Aorta (tissue), 5 donors: ENCODE measurements around the gene PIP5K1B. TPM values are rescaled to one million over a fixed set of nuclear protein-coding genes. Genes with fewer than 3 reads are reported as not detected.

ENCODE experiments used
- ATAC-seq: fragments of 200-7000 bp; cut with Tn5 transposase; one replicate; pipeline ENCODE4 v1.9.1; 2022; ENCODE audit warnings: moderate library complexity; ENCODE audit not compliant: low FRiP score
- DNase-seq, 2 donors: peaks; one replicate each; pipeline ENCODE4 v3.0.0-alpha.2; 2020
- H3K27ac ChIP-seq, 2 donors: one replicate each; pipeline ENCODE4 v1.5.1; 2013; ENCODE audit warnings: low read length in 2 of 2, mild to moderate bottlenecking in 2 of 2, moderate library complexity in 2 of 2, control low read depth in 1 of 2, inconsistent platforms in 1 of 2, low read depth in 1 of 2
- H3K27me3 ChIP-seq, 2 donors: one replicate each; pipeline ENCODE4 v1.6.1; 2013; ENCODE audit warnings: control low read depth in 1 of 2, low read length in 1 of 2, mild to moderate bottlenecking in 1 of 2, moderate library complexity in 1 of 2; ENCODE audit not compliant: insufficient read depth in 2 of 2, control insufficient read depth in 1 of 2
- H3K36me3 ChIP-seq, 2 donors: one replicate each; pipeline ENCODE4 v1.6.1; 2013; ENCODE audit warnings: control low read depth in 1 of 2, low read length in 1 of 2, mild to moderate bottlenecking in 1 of 2; ENCODE audit not compliant: insufficient read depth in 2 of 2, control insufficient read depth in 1 of 2
- H3K4me1 ChIP-seq, 2 donors: one replicate each; pipeline ENCODE4 v1.6.1; 2013; ENCODE audit warnings: low read length in 2 of 2, control low read depth in 1 of 2, mild to moderate bottlenecking in 1 of 2, moderate library complexity in 1 of 2; ENCODE audit not compliant: insufficient read depth in 2 of 2, control insufficient read depth in 1 of 2
- H3K4me3 ChIP-seq, 2 donors: one replicate each; pipeline ENCODE4 v1.5.1; 2013; ENCODE audit warnings: low read length in 2 of 2, control low read depth in 1 of 2, mild to moderate bottlenecking in 1 of 2
- H3K9me3 ChIP-seq: one replicate; pipeline ENCODE4 v1.6.1; 2013; ENCODE audit warnings: mild to moderate bottlenecking, low read length; ENCODE audit not compliant: control insufficient read depth
- WGBS, 2 donors: extraction: QIAGEN DNeasy Blood & Tissue Kit; methylation state at CpG; one replicate each; pipeline ENCODE4 v1.1.7; 2013; 5-methylcytosine and 5-hydroxymethylcytosine counted together
- intact Hi-C, 2 donors: fragments of 100-400 bp; cut with DNase I; formaldehyde crosslinking; loops; one replicate each; pipeline versions ENCODE4 v1.14.2 to v1.15.0; 2022
- polyA plus RNA-seq, 2 donors: library from polyadenylated mRNA; stranded (reverse); fragments of 200-250 nt; gene quantifications; one replicate each; pipeline ENCODE4 v1.2.3, GENCODE V29; 2013
- total RNA-seq, 2 donors: library from RNA; stranded (reverse); fragmentation: NEBNext Ultra II Directional; extraction: Animal tissue kit (Norgen Biotek cat#: 25700); gene quantifications; one replicate each; pipeline ENCODE4 v1.2.1, GENCODE V29; 2021
- donor health status: healthy with polysubstance abuse.
- donor health status: Bipolar disorder and iron deficiency.
- donor health status: DM: no; HTN: no; CAD: no.
- donor health status: DM: no; HTN: no; CAD: no.
- donor health status: DM: yes; HTN: yes; CAD: no.

PIP5K1B gene
- total and polyA plus RNA-seq, 4 donors: 0.82 to 14.5 (median 8.5) TPM

DNA sequence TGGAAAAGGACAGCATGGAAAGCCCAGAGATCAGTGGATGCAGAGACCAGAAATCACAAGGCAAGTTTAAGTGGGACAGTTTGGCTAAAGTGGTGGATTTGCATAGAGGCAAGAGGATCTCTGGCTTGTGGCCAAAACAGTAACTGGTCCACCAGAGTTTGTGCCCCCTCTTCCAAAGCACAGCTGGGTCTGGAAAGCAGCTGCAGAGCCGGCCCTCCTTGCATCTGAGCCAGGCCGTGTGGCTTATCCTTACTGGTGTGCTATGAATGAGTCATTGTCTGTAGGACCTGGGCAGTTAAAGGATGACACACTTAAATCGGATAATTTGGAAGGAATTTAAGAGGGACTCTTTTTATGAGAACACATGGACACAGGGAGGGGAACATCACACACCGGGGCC is 146.6 kb downstream of the PIP5K1B start:
- ATAC-seq: no peak
- no peaks in the 10 kb centered on the region for H3K4me1 ChIP-seq
- H3K4me3 ChIP-seq: no peak overlapping the region
- DNase-seq: no peak
- no peak overlapping the region for H3K27ac ChIP-seq
- no peaks in the 10 kb centered on the region for H3K9me3 ChIP-seq
- WGBS, 2 donors: 82 to 84% methylated on average over 4 of the region's 4 CpGs
- H3K36me3 ChIP-seq: peaks cover 0 to 3% of the 10 kb centered on the region in 2 donors
- no peaks in the 10 kb centered on the region for H3K27me3 ChIP-seq
- intact Hi-C loops: no loop called here

DNA sequence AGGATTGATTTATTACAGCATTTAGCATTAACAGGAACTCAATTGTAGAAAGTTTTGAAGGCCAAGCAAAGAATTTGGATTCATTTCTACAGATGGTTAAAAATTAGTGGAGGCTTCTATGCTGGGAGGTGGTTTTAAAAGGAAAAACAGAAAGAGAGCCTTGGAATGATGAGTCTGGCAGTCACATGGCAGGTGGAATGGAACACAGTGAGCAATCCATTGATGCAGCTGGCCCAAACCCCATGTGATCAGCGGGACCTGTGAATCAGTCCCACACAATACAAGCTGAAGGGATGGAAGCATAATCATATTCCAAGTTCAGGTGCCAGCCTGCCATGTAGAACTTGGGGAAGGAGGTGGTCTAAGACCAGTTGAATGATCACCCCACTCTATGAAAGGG is 147.9 kb downstream of the PIP5K1B start:
- WGBS, 2 donors: 94 to 95% methylated on average over 1 of the region's 1 CpG
- no peaks in the 10 kb centered on the region for H3K27me3 ChIP-seq
- ATAC-seq: no peak
- H3K9me3 ChIP-seq: no peaks in the 10 kb centered on the region
- H3K4me1 ChIP-seq: no peaks in the 10 kb centered on the region
- DNase-seq: no peak
- intact Hi-C loops: no loop called here
- H3K27ac ChIP-seq: no peak overlapping the region
- H3K4me3 ChIP-seq: no peak overlapping the region
- peaks cover 0 to 3% of the 10 kb centered on the region in 2 donors for H3K36me3 ChIP-seq

DNA sequence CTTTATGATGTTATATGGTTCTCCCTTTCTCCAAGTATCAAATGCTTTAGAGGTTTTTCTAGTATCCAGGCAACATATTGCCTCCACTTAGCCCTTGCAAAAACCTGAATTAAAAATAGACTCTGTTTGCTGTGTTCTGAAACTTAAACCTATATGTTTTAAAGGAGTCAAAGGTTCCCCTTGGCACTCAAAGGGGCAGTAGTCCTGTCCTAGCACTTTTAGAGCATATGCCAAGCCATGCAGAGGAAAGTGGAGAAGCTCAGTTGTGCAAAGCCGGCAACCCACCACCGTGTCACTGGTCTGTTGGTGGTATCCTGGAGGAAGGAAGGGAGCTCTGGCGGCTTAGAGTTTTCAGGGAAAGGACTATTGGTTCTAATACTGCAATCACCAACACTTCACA is 154.3 kb downstream of the PIP5K1B start:
- WGBS, 2 donors: 69 to 70% methylated on average over 3 of the region's 3 CpGs
- DNase-seq (no peak), ATAC-seq (no peak)
- peaks cover 0 to 1% of the 10 kb centered on the region in 2 donors for H3K36me3 ChIP-seq
- H3K4me1 ChIP-seq: no peaks in the 10 kb centered on the region
- H3K4me3 ChIP-seq: no peak overlapping the region
- no peak overlapping the region for H3K27ac ChIP-seq
- intact Hi-C loops: no loop called here
- H3K27me3 ChIP-seq: no peaks in the 10 kb centered on the region
- no peaks in the 10 kb centered on the region for H3K9me3 ChIP-seq

DNA sequence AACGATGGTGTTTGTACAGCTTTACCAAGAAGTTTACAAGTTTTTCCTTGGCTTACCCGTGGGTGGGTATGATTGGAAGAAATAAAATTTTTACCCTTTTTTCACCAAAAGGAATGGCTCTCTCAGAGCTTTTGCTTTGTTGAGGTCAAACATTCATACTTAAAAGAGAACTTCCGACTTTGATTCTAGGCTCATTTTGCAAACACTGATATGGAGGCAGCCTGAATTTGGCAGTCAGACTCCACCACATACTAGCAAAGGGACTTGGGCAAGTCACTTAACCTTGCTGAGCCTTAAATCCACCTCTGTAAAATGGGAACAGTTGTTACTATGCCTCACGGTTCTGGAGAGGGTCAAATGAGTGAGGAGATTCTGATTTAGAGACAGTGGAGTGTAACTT is 155.4 kb downstream of the PIP5K1B start:
- ATAC-seq: no peak
- H3K4me3 ChIP-seq: no peak overlapping the region
- no peaks in the 10 kb centered on the region for H3K27me3 ChIP-seq
- H3K9me3 ChIP-seq: no peaks in the 10 kb centered on the region
- intact Hi-C loops: no loop called here
- H3K4me1 ChIP-seq: no peaks in the 10 kb centered on the region
- peaks cover 0 to 1% of the 10 kb centered on the region in 2 donors for H3K36me3 ChIP-seq
- no peak for DNase-seq
- WGBS, 2 donors: 73 to 80% methylated on average over 4 of the region's 4 CpGs
- no peak overlapping the region for H3K27ac ChIP-seq

DNA sequence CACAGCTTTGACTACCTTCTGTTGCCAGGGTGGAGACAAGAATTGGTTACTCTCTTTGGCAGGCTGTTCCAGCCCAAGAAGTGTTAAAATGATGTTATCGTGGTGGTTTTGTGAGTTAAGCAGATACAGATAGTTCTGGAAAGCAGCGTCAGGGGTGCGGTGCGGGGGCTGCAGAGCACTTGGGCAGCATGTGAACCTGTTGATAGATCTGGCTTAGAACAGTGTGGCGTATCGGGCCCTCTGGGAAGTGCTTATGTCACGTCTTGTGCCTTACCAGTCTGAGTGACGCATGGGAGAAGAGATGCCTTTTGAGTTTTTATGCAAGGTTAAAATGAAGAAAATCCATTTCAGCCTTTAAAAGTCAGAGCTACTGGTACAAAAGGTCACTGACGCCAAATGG is 156.4 kb downstream of the PIP5K1B start:
- no peaks in the 10 kb centered on the region for H3K9me3 ChIP-seq
- H3K36me3 ChIP-seq: peaks cover 0 to 1% of the 10 kb centered on the region in 2 donors
- H3K27me3 ChIP-seq: no peaks in the 10 kb centered on the region
- H3K4me3 ChIP-seq: no peak overlapping the region
- no peak for ATAC-seq
- intact Hi-C loops: no loop called here
- H3K4me1 ChIP-seq: no peaks in the 10 kb centered on the region
- no peak for DNase-seq
- H3K27ac ChIP-seq: no peak overlapping the region
- WGBS, 2 donors: 70 to 74% methylated on average over 9 of the region's 9 CpGs

DNA sequence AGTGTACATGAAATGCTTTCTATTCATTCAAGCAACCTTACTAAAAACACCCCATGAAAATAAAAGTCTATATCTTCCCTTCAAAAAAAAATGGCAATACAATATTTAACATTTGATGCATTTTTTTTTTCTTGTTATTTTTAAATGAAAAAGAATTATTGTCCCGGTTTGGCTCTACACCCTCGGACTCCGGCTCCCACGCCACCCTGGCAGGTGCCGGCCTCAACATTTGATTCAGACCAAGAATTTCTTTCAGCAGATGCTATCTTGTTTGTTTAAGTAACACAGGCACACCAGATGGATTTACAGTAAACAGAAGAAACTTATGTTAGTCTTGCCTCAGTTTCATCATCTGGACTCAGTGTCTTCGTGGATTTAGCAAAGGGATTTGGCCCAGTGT is 162.0 kb downstream of the PIP5K1B start:
- Histone ChIP-seq H3K27me3 (no peaks in the 10 kb centered on the region), H3K27ac (no peak overlapping the region), H3K9me3 (no peaks in the 10 kb centered on the region), H3K36me3 (peaks cover 0 to 1% of the 10 kb centered on the region in 2 donors), H3K4me1 (no peaks in the 10 kb centered on the region), H3K4me3 (no peak overlapping the region)
- intact Hi-C loops: no loop called here
- DNase-seq (no peak), ATAC-seq (no peak)
- 93 to 94% methylated on average over 6 of the region's 6 CpGs for WGBS, 2 donors

DNA sequence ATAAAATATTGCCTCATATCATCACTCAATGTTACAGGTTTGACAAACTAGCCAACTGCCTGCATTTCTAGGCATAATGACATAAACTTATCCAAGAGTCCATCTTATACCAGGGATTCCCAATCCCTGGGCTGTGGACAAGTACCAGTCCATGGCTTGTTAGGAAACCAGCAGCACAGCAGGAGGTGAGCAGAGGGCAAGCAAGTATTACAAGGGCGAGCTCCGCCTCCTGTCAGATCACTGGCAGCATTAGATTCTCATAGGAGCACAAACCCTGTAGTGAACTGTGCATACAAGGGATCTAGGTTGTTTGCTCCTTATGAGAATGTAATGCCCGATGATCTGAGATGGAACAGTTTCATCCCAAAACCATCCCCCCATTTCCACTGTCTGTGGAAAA is 164.0 kb downstream of the PIP5K1B start:
- Histone ChIP-seq H3K9me3 (no peaks in the 10 kb centered on the region), H3K27me3 (no peaks in the 10 kb centered on the region), H3K4me3 (no peak overlapping the region), H3K27ac (no peak overlapping the region), H3K4me1 (no peaks in the 10 kb centered on the region), H3K36me3 (no peaks in the 10 kb centered on the region)
- DNase-seq (no peak), ATAC-seq (no peak)
- WGBS, 2 donors: 95 to 97% methylated on average over 3 of the region's 3 CpGs
- intact Hi-C loops: no loop called here

DNA sequence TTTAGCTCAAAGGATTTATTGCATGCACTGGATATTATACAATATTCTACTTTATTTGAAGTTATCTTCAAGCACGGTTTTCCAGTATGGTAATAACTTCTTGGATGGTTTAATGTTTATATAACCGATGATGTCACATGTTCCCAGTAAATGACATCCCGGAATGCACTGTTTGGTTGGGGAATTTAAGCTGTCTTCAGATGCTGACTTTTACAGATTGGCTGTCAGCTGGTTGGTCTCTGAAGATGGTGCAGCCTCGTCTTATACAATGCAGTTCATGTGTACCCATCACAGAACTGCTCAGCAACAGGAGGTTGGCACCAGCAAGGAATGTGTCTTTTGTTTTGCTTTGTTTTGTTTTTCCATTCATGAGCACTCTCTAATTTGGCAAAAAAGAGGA is 165.0 kb downstream of the PIP5K1B start:
- intact Hi-C loops: no loop called here
- ATAC-seq (no peak), DNase-seq (no peak)
- H3K27me3 ChIP-seq: no peaks in the 10 kb centered on the region
- whole genome bisulfite sequencing, 2 donors: 10 to 16% methylated on average over 4 of the region's 4 CpGs
- H3K4me1 ChIP-seq: no peaks in the 10 kb centered on the region
- H3K9me3 ChIP-seq: no peaks in the 10 kb centered on the region
- H3K4me3 ChIP-seq: no peak overlapping the region
- H3K27ac ChIP-seq: no peak overlapping the region
- no peaks in the 10 kb centered on the region for H3K36me3 ChIP-seq

DNA sequence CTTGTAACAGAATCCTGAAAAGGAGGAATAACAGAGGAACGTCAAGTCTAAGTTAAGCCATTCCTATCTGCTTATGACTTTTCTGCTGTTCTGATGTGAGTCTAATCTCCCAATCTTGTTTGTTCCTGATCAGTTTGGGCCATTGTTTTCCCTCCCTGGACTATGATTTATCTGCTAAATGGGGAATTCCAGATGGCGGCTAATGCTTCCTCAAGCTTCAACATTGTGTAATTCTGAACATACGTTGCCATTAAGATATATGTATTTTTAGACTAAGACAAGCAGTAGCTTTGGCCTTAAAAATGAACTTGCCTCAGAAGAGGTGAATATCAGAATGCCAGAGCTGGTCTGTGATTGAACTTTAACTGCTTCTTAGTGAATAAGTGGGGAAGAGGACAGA is 166.2 kb downstream of the PIP5K1B start:
- Histone ChIP-seq H3K36me3 (no peaks in the 10 kb centered on the region), H3K27me3 (no peaks in the 10 kb centered on the region), H3K4me1 (no peaks in the 10 kb centered on the region), H3K4me3 (no peak overlapping the region), H3K9me3 (no peaks in the 10 kb centered on the region), H3K27ac (no peak overlapping the region)
- intact Hi-C loops: no loop called here
- ATAC-seq: no peak
- no peak for DNase-seq
- 59 to 69% methylated on average over 3 of the region's 3 CpGs for WGBS, 2 donors
